GM13976 (cell line): ENCODE measurements around the gene MTMR10.

ENCODE experiments used
- DNase-seq: peaks from one replicate; pipeline ENCODE4 v3.0.0; 2012; ENCODE audit warnings: low spot score
- CTCF ChIP-seq: IDR thresholded peaks from 2 replicates; pipeline ENCODE4 v1.5.1; 2012; ENCODE audit warnings: borderline replicate concordance, mild to moderate bottlenecking; ENCODE audit not compliant: insufficient read depth; ENCODE audit errors: extremely low read depth, missing control alignments, control extremely low read depth
- in situ Hi-C: fragments of 300-500 bp; cut with MboI; formaldehyde crosslinking; loops from one replicate; pipeline ENCODE4 v1.12.0; 2022; ENCODE audit warnings: low sequenced_read_pairs, mixed read lengths, inconsistent platforms; ENCODE audit not compliant: unreplicated experiment

The MTMR10 gene

GRCh38 chr15:30922480-30923311 lies 68.7 kb downstream of the MTMR10 start:
- no peak for DNase-seq
- in situ Hi-C loops, result no loop called here
- TF ChIP-seq CTCF, result no peak

GRCh38 chr15:30921781-30922479 lies 69.5 kb downstream of the MTMR10 start:
- in situ Hi-C loops, result no loop called here
- no peak for DNase-seq
- no peak for TF ChIP-seq CTCF

- in situ Hi-C loops, result no loop called here
- DNase-seq, result no peak
- no peak for TF ChIP-seq CTCF
Measured at GRCh38 chr15:30921106-30921505, 70.3 kb downstream of the MTMR10 start.

- DNase-seq, result no peak
- in situ Hi-C loops, result no loop called here
- no peak for TF ChIP-seq CTCF
Measured at GRCh38 chr15:30919877-30920550, 71.4 kb downstream of the MTMR10 start.

- in situ Hi-C loops, result no loop called here
- DNase-seq, result no peak
- no peak for TF ChIP-seq CTCF
Measured at GRCh38 chr15:30918366-30918765, 73.1 kb downstream of the MTMR10 start.

- TF ChIP-seq CTCF, result no peak
- in situ Hi-C loops, result no loop called here
- no peak for DNase-seq
Measured at GRCh38 chr15:30917675-30918074, 73.8 kb downstream of the MTMR10 start.
